Measurements from ENCODE around the gene TK1. TPM values are rescaled to one million over a fixed set of nuclear protein-coding genes. Genes with fewer than 3 reads are reported as not detected.
"Not testable (repeated sequence)": the region's sequence is repeated elsewhere in the genome, so short reads cannot be mapped to it uniquely, and the experiment has no call there.

Gene TK1
- total RNA-seq, 1 donor from 2014 or later, result 2.6 TPM

GRCh38 chr17:78154903-78155811 is 31.7 kb downstream of the TK1 start:
- ATAC-seq (peak; percentile 31), DNase-seq (ENCODE audit: low spot score) (no peak)

- no peak for DNase-seq (ENCODE audit: low spot score)
- peak; percentile 86 for ATAC-seq
These were observed 35.3 kb downstream of the TK1 start for GRCh38 chr17:78151514-78152008.

- DNase-seq (ENCODE audit: low spot score), result no peak
- no peak for ATAC-seq
These were observed 38.4 kb downstream of the TK1 start for GRCh38 chr17:78148286-78149016.

- DNase-seq (ENCODE audit: low spot score) (no peak), ATAC-seq (no peak)
These were observed 39.4 kb downstream of the TK1 start for GRCh38 chr17:78147315-78147998.

GRCh38 chr17:78146881-78147280 is 40.0 kb downstream of the TK1 start:
- ATAC-seq, result no peak
- DNase-seq (ENCODE audit: low spot score), result no peak

- ATAC-seq, result no peak
- DNase-seq (ENCODE audit: low spot score), result no peak
These were observed 40.4 kb downstream of the TK1 start for GRCh38 chr17:78146471-78146869.

- ATAC-seq (peak; percentile 68), DNase-seq (ENCODE audit: low spot score) (peak; percentile 75)
These were observed 41.9 kb downstream of the TK1 start for GRCh38 chr17:78144736-78145641.

GRCh38 chr17:78144147-78144719 is 42.6 kb downstream of the TK1 start:
- DNase-seq (ENCODE audit: low spot score), result peak; percentile 84
- ATAC-seq, result peak; percentile 73

- DNase-seq (ENCODE audit: low spot score), result peak; percentile 45
These were observed 43.4 kb downstream of the TK1 start for GRCh38 chr17:78143214-78144146.

GRCh38 chr17:78142119-78142861 is 44.6 kb downstream of the TK1 start:
- ATAC-seq, result no peak
- DNase-seq (ENCODE audit: low spot score), result peak; percentile 46

More at GRCh38 chr17:78143214-78144146, 43.4 kb downstream of the TK1 start:
- ATAC-seq, result no peak

- no peak for ATAC-seq
- DNase-seq (ENCODE audit: low spot score), result no peak
These were observed 45.3 kb downstream of the TK1 start for GRCh38 chr17:78141437-78142118.

- ATAC-seq (peak; percentile 73), DNase-seq (ENCODE audit: low spot score) (peak; percentile 83)
These were observed 46.4 kb downstream of the TK1 start for GRCh38 chr17:78140169-78141051.

- DNase-seq (ENCODE audit: low spot score); ATAC-seq: not testable (repeated sequence)
These were observed 47.0 kb downstream of the TK1 start for GRCh38 chr17:78139861-78140168.

GRCh38 chr17:78138204-78139060 is 48.4 kb downstream of the TK1 start:
- no peak for ATAC-seq
- peak; percentile 44 for DNase-seq (ENCODE audit: low spot score)

- ATAC-seq, result no peak
- peak; percentile 45 for DNase-seq (ENCODE audit: low spot score)
These were observed 49.3 kb downstream of the TK1 start for GRCh38 chr17:78137392-78138203.

Measured in left lobe of liver (tissue), 2 donors.